Measurements from ENCODE around the gene HOMER2. TPM values are rescaled to one million over a fixed set of nuclear protein-coding genes. Genes with fewer than 3 reads are reported as not detected.

The HOMER2 gene
- total and polyA plus RNA-seq, 2 of the 13 experiments (the other 11 are each of a cell fraction or from before 2014, with no cell fraction given) = 12.9 to 14.1 TPM

GRCh38 chr15:82809308-82810060 is 143.0 kb downstream of the HOMER2 start, which contains the start of gene WHAMM (continued):
- TF ChIP-seq ZNF18 (CRISPR knock-in tag; IDR thresholded peaks at IDR 0.05; ENCODE audit: insufficient replicate concordance) (peak; percentile 16), NFYC (CRISPR knock-in tag; IDR thresholded peaks at IDR 0.05) (peak; percentile 97), TERF1 (CRISPR knock-in tag; IDR thresholded peaks at IDR 0.05) (0 out of 2 replicates have a peak, but pooled peaks have one; percentile 67), GMEB1 (CRISPR knock-in tag; IDR thresholded peaks at IDR 0.05; ENCODE audit: borderline replicate concordance) (0 out of 2 replicates have a peak, but pooled peaks have one; percentile 25), NFE2L2 (IDR thresholded peaks at IDR 0.05; ENCODE audit: low read length) (no peak), ZNF354B (CRISPR knock-in tag; IDR thresholded peaks at IDR 0.05) (no peak), CEBPB (IDR thresholded peaks at IDR 0.05; ENCODE audit: borderline replicate concordance, low read depth, low read length) (peak; percentile 87), E2F5 (CRISPR knock-in tag; conservative IDR thresholded peaks at IDR 0.05) (no peak), ZNF124 (CRISPR knock-in tag; IDR thresholded peaks at IDR 0.05) (no peak), ZNF546 (CRISPR knock-in tag; conservative IDR thresholded peaks at IDR 0.05) (no peak), ZNF224 (CRISPR knock-in tag; IDR thresholded peaks at IDR 0.05) (no peak), ZNF619 (CRISPR knock-in tag; IDR thresholded peaks at IDR 0.05) (no peak), POLR2G (IDR thresholded peaks at IDR 0.05; ENCODE audit: low read depth, low read length) (peak; percentile 86)
- TF ChIP-seq, protein P1, sequence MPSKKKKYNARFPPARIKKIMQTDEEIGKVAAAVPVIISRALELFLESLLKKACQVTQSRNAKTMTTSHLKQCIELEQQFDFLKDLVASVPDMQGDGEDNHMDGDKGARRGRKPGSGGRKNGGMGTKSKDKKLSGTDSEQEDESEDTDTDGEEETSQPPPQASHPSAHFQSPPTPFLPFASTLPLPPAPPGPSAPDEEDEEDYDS (CRISPR knock-in tag; IDR thresholded peaks at IDR 0.05) = peak; percentile 64
- TF ChIP-seq, protein P2, sequence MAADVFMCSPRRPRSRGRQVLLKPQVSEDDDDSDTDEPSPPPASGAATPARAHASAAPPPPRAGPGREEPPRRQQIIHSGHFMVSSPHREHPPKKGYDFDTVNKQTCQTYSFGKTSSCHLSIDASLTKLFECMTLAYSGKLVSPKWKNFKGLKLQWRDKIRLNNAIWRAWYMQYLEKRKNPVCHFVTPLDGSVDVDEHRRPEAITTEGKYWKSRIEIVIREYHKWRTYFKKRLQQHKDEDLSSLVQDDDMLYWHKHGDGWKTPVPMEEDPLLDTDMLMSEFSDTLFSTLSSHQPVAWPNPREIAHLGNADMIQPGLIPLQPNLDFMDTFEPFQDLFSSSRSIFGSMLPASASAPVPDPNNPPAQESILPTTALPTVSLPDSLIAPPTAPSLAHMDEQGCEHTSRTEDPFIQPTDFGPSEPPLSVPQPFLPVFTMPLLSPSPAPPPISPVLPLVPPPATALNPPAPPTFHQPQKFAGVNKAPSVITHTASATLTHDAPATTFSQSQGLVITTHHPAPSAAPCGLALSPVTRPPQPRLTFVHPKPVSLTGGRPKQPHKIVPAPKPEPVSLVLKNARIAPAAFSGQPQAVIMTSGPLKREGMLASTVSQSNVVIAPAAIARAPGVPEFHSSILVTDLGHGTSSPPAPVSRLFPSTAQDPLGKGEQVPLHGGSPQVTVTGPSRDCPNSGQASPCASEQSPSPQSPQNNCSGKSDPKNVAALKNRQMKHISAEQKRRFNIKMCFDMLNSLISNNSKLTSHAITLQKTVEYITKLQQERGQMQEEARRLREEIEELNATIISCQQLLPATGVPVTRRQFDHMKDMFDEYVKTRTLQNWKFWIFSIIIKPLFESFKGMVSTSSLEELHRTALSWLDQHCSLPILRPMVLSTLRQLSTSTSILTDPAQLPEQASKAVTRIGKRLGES (CRISPR knock-in tag; IDR thresholded peaks at IDR 0.05; ENCODE audit: borderline replicate concordance) = no peak
- TF ChIP-seq, protein P3, sequence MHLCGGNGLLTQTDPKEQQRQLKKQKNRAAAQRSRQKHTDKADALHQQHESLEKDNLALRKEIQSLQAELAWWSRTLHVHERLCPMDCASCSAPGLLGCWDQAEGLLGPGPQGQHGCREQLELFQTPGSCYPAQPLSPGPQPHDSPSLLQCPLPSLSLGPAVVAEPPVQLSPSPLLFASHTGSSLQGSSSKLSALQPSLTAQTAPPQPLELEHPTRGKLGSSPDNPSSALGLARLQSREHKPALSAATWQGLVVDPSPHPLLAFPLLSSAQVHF (CRISPR knock-in tag; IDR thresholded peaks at IDR 0.05) = no peak
- TF ChIP-seq, protein P4, sequence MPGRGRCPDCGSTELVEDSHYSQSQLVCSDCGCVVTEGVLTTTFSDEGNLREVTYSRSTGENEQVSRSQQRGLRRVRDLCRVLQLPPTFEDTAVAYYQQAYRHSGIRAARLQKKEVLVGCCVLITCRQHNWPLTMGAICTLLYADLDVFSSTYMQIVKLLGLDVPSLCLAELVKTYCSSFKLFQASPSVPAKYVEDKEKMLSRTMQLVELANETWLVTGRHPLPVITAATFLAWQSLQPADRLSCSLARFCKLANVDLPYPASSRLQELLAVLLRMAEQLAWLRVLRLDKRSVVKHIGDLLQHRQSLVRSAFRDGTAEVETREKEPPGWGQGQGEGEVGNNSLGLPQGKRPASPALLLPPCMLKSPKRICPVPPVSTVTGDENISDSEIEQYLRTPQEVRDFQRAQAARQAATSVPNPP (CRISPR knock-in tag; IDR thresholded peaks at IDR 0.05) = no peak
